Nephron progenitor cell (in vitro differentiated cells): ENCODE data around the gene FBXW2.

Source experiments
- DNase-seq: peaks from one replicate; pipeline ENCODE4 v3.0.0; 2021
- H3K27ac Mint-ChIP-seq: 2 replicates; pipeline ENCODE4 v1.8.0; 2021; ENCODE audit warnings: mild to moderate bottlenecking, moderate library complexity, mixed read lengths
- H3K27me3 Mint-ChIP-seq: 2 replicates; pipeline ENCODE4 v1.8.0; 2021; ENCODE audit warnings: mild to moderate bottlenecking, low read depth, mixed read lengths; ENCODE audit not compliant: poor library complexity
- H3K36me3 Mint-ChIP-seq: 2 replicates; pipeline ENCODE4 v1.8.0; 2021; ENCODE audit warnings: low read depth, mixed read lengths
- H3K4me1 Mint-ChIP-seq: 2 replicates; pipeline ENCODE4 v1.8.0; 2021; ENCODE audit warnings: mixed read lengths
- H3K4me3 Mint-ChIP-seq: 2 replicates; pipeline ENCODE4 v1.8.0; 2021; ENCODE audit warnings: mild to moderate bottlenecking, moderate library complexity, mixed read lengths
- H3K9me3 Mint-ChIP-seq: 2 replicates; pipeline ENCODE4 v1.8.0; 2021; ENCODE audit warnings: mild to moderate bottlenecking, moderate library complexity, mixed read lengths
- CTCF ChIP-seq: fragments of 200-600 bp; sonication (generic); IDR thresholded peaks from 2 replicates; pipeline ENCODE4 v1.5.0; 2021; ENCODE audit warnings: antibody characterized with exemption

Gene FBXW2

GRCh38 chr9:120717176-120717575 lies 76.0 kb downstream of the FBXW2 start:
- Mint-ChIP-seq H3K27me3 (peaks cover 22% of the 10 kb centered on the region), H3K27ac (no peak overlapping the region), H3K4me1 (peaks cover 31% of the 10 kb centered on the region), H3K36me3 (no peaks in the 10 kb centered on the region), H3K4me3 (no peak overlapping the region), H3K9me3 (no peaks in the 10 kb centered on the region)
- no peak for TF ChIP-seq CTCF
- DNase-seq = no peak

GRCh38 chr9:120716483-120716882 lies 76.7 kb downstream of the FBXW2 start:
- Mint-ChIP-seq H3K27ac (no peak overlapping the region), H3K4me1 (peaks cover 38% of the 10 kb centered on the region), H3K9me3 (no peaks in the 10 kb centered on the region), H3K4me3 (no peak overlapping the region), H3K36me3 (no peaks in the 10 kb centered on the region), H3K27me3 (peaks cover 25% of the 10 kb centered on the region)
- TF ChIP-seq CTCF = no peak
- DNase-seq = no peak

GRCh38 chr9:120715389-120715924 lies 77.8 kb downstream of the FBXW2 start:
- no peaks in the 10 kb centered on the region for H3K36me3 Mint-ChIP-seq
- no peak for TF ChIP-seq CTCF

GRCh38 chr9:120714846-120715388 lies 78.3 kb downstream of the FBXW2 start:
- Mint-ChIP-seq H3K9me3 (no peaks in the 10 kb centered on the region), H3K27ac (no peak overlapping the region), H3K4me1 (peaks cover 51% of the 10 kb centered on the region), H3K36me3 (no peaks in the 10 kb centered on the region), H3K27me3 (peaks cover 25% of the 10 kb centered on the region), H3K4me3 (peak overlapping the region; percentile 87)
- DNase-seq = peak; percentile 27
- TF ChIP-seq CTCF = no peak

More at GRCh38 chr9:120715389-120715924, 77.8 kb downstream of the FBXW2 start:
- H3K27ac Mint-ChIP-seq = no peak overlapping the region
- peaks cover 49% of the 10 kb centered on the region for H3K4me1 Mint-ChIP-seq
- peaks cover 25% of the 10 kb centered on the region for H3K27me3 Mint-ChIP-seq
- H3K4me3 Mint-ChIP-seq = peak overlapping the region; percentile 87
- DNase-seq = peak; percentile 51
- H3K9me3 Mint-ChIP-seq = no peaks in the 10 kb centered on the region

GRCh38 chr9:120714088-120714845 lies 78.9 kb downstream of the FBXW2 start, which contains the start of gene MEGF9:
Gene MEGF9 (minus strand): TSS chr9:120714470. CDS start chr9:120714358, 112 bp downstream.
- peak; percentile 97 for DNase-seq
- Mint-ChIP-seq H3K27me3 (peaks cover 27% of the 10 kb centered on the region), H3K9me3 (no peaks in the 10 kb centered on the region), H3K4me1 (peaks cover 52% of the 10 kb centered on the region), H3K4me3 (peak within 1 kb of the TSS; percentile 88), H3K36me3 (no peaks in the 10 kb centered on the region), H3K27ac (no peak within 1 kb of the TSS)
- TF ChIP-seq CTCF = no peak
